ENCODE measurements around the gene SHB. TPM values are rescaled to one million over a fixed set of nuclear protein-coding genes. Genes with fewer than 3 reads are reported as not detected.

Gene SHB
- total RNA-seq, 4 donors from 2014 or later: 18.4 to 27.5 (median 22.0) TPM

- H3K9me3 ChIP-seq: no peaks in the 10 kb centered on the region
- TF ChIP-seq POLR2A (IDR thresholded peaks at IDR 0.05): no peak
- TF ChIP-seq, protein P1, sequence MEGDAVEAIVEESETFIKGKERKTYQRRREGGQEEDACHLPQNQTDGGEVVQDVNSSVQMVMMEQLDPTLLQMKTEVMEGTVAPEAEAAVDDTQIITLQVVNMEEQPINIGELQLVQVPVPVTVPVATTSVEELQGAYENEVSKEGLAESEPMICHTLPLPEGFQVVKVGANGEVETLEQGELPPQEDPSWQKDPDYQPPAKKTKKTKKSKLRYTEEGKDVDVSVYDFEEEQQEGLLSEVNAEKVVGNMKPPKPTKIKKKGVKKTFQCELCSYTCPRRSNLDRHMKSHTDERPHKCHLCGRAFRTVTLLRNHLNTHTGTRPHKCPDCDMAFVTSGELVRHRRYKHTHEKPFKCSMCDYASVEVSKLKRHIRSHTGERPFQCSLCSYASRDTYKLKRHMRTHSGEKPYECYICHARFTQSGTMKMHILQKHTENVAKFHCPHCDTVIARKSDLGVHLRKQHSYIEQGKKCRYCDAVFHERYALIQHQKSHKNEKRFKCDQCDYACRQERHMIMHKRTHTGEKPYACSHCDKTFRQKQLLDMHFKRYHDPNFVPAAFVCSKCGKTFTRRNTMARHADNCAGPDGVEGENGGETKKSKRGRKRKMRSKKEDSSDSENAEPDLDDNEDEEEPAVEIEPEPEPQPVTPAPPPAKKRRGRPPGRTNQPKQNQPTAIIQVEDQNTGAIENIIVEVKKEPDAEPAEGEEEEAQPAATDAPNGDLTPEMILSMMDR (IDR thresholded peaks at IDR 0.05): no peak
Measured at GRCh38 chr9:37927132-37927531, 141.9 kb downstream of the SHB start.

DNA sequence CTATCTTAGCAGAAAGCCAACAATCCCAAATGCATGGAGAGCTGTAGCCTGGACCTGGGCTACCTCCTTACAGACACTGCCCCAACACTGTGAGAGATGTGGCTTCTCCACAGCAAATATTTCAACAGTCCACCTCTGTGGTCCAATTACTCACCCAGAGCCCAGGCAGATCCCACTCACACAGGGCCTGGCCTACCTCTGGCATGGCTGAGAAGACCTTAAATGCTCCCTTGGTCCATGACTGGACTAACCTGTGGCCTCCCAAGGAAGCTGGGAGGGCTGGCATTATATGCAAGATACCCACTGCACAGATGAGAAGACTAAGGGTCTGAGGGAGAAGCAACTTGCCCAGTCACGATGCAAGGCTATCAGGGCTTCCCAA, 142.3 kb downstream of the SHB start:
- 100% methylated on average over 1 of the region's 1 CpG for whole genome bisulfite sequencing, 2 donors
- H3K4me1 ChIP-seq: peaks cover 0 to 15% of the 10 kb centered on the region in 2 donors
- no peaks in the 10 kb centered on the region for H3K27me3 ChIP-seq
- TF ChIP-seq, protein P1 (IDR thresholded peaks at IDR 0.05): no peak
- no peak for TF ChIP-seq POLR2A (IDR thresholded peaks at IDR 0.05)
- H3K27ac ChIP-seq: no peak overlapping the region
- no peak overlapping the region for H3K4me3 ChIP-seq (replicated peaks in 1 of 3)
- intact Hi-C loops (cut with DNase I): no loop called here
- DNase-seq: no peak
- H3K9me3 ChIP-seq: no peaks in the 10 kb centered on the region
- no peaks in the 10 kb centered on the region for H3K36me3 ChIP-seq

More at GRCh38 chr9:37927132-37927531, 141.9 kb downstream of the SHB start:
- no peaks in the 10 kb centered on the region for H3K27me3 ChIP-seq
- H3K4me3 ChIP-seq (replicated peaks in 1 of 3): no peak overlapping the region
- peaks cover 0 to 15% of the 10 kb centered on the region in 2 donors for H3K4me1 ChIP-seq
- no peak overlapping the region for H3K27ac ChIP-seq
- no peak for DNase-seq
- H3K36me3 ChIP-seq: no peaks in the 10 kb centered on the region
- intact Hi-C loops (cut with DNase I): no loop called here
- WGBS, 2 donors: 92% methylated on average over 9 of the region's 9 CpGs

DNA sequence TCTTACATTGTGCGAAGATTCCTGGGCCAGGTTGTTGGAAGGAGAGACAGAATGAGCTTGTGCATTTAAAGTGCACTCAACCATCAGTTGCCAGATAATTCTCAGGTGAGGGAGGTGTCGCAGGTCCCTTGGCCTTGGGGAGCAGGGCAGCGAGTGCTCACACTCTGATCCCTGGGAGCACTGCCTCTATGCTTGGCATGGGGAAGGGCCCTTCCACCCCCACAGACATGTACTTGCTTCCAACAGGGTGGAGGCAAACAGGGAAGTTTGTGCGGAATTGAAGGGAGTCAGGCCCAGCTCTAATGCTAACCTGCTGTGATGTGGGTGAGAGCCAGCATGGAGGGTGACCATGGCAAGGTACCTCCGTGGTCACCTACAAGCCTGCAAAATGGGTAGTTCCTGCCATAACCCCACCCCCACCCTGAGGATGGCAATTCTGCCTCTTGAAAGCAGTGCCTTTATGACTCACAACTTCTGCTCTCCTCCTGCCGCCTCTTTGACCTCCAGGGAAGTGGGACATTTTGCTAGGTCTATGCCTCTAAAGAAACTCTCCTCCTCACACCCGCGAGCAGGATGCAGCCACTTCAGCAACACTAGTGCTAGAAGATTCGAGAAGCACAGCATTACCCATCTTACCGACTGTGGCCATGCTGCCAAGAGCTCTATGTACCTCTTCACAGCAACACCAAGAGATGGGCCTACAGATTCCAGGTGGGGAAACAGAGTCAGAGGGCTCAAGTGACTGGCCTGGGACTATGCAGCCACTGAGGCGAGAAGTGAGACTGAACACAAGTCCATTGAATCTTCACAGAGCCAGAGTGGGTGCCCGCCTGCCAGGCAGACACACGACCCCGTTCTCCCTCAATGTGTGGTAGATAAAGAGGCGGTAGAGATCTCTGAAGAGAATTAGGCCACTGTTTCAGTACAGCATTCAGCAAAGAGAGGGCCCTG, 143.0 kb downstream of the SHB start:
- Histone ChIP-seq H3K36me3 (no peaks in the 10 kb centered on the region), H3K27ac (no peak overlapping the region), H3K27me3 (no peaks in the 10 kb centered on the region), H3K4me1 (peaks cover 0 to 15% of the 10 kb centered on the region in 2 donors), H3K9me3 (no peaks in the 10 kb centered on the region), H3K4me3 (replicated peaks in 1 of 3) (no peak overlapping the region)
- intact Hi-C loops (cut with DNase I): no loop called here
- no peak for DNase-seq
- TF ChIP-seq, protein P1 (IDR thresholded peaks at IDR 0.05): no peak
- 79 to 81% methylated on average over 12 to 15 of the region's 15 CpGs for WGBS, 2 donors

- Histone ChIP-seq H3K4me3 (replicated peaks in 1 of 3) (no peak overlapping the region), H3K27ac (no peak overlapping the region), H3K9me3 (no peaks in the 10 kb centered on the region), H3K27me3 (no peaks in the 10 kb centered on the region), H3K4me1 (peaks cover 0 to 19% of the 10 kb centered on the region in 2 donors), H3K36me3 (no peaks in the 10 kb centered on the region)
- no peak for TF ChIP-seq POLR2A (IDR thresholded peaks at IDR 0.05)
- TF ChIP-seq, protein P1 (IDR thresholded peaks at IDR 0.05): no peak
- intact Hi-C loops (cut with DNase I): no loop called here
- DNase-seq: no peak
- WGBS, 2 donors: 81 to 88% methylated on average over 6 of the region's 6 CpGs
Measured at GRCh38 chr9:37925006-37925405, 144.0 kb downstream of the SHB start.

DNA sequence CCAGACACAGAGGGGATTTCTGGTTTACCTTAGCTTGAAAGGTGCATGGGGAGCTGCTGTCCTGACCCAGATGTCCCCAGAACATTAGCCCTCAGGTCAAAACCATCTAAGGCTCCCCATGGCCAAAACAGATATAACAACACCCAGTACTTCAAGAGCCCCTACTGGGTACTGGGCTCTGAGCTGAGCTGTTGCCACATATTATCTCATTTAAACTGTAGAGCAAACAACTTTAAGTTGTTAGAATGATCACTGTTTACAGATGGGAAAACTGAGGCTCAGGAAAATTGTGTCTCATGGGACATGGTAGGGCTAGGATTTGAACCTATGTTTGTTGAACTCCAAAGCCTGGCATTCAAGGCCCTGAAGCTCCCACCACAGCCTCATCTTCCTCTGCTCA, 144.5 kb downstream of the SHB start:
- no peak for TF ChIP-seq POLR2A (IDR thresholded peaks at IDR 0.05)
- H3K4me3 ChIP-seq (replicated peaks in 1 of 3): no peak overlapping the region
- no peaks in the 10 kb centered on the region for H3K36me3 ChIP-seq
- DNase-seq: no peak
- no peaks in the 10 kb centered on the region for H3K9me3 ChIP-seq
- H3K27me3 ChIP-seq: no peaks in the 10 kb centered on the region
- intact Hi-C loops (cut with DNase I): no loop called here
- peaks cover 0 to 19% of the 10 kb centered on the region in 2 donors for H3K4me1 ChIP-seq
- no peak overlapping the region for H3K27ac ChIP-seq

Measured in thyroid gland (tissue), 4 donors.